Glutamatergic neuron (in vitro differentiated cells): Measurements from ENCODE around the gene CMPK2. TPM values are rescaled to one million over a fixed set of nuclear protein-coding genes. Genes with fewer than 3 reads are reported as not detected.

Experiments used
- DNase-seq: peaks from one replicate; pipeline ENCODE4 v3.0.0; 2022
- H3K27ac Mint-ChIP-seq: one replicate; pipeline ENCODE4 v1.8.0; 2020; ENCODE audit warnings: mild to moderate bottlenecking, mixed read lengths, inconsistent platforms; ENCODE audit not compliant: unreplicated experiment
- H3K27me3 Mint-ChIP-seq: one replicate; pipeline ENCODE4 v1.8.0; 2020; ENCODE audit warnings: mild to moderate bottlenecking, moderate library complexity, mixed read lengths, inconsistent platforms; ENCODE audit not compliant: unreplicated experiment
- H3K36me3 Mint-ChIP-seq: one replicate; pipeline ENCODE4 v1.8.0; 2020; ENCODE audit warnings: mild to moderate bottlenecking, mixed read lengths, inconsistent platforms; ENCODE audit not compliant: unreplicated experiment
- H3K4me1 Mint-ChIP-seq: one replicate; pipeline ENCODE4 v1.8.0; 2020; ENCODE audit warnings: mild to moderate bottlenecking, low read depth, mixed read lengths, inconsistent platforms; ENCODE audit not compliant: unreplicated experiment
- H3K4me3 Mint-ChIP-seq: one replicate; pipeline ENCODE4 v1.8.0; 2020; ENCODE audit warnings: mild to moderate bottlenecking, mixed read lengths, inconsistent platforms; ENCODE audit not compliant: unreplicated experiment
- H3K9me3 Mint-ChIP-seq: one replicate; pipeline ENCODE4 v1.8.0; 2020; ENCODE audit warnings: mild to moderate bottlenecking, moderate library complexity, mixed read lengths, inconsistent platforms; ENCODE audit not compliant: unreplicated experiment
- total RNA-seq: library from RNA; stranded (reverse); fragmentation: NEBNext Ultra II Directional; extraction: Animal tissue kit (Norgen Biotek cat#: 25700); gene quantifications from one replicate; pipeline ENCODE4 v1.2.1, GENCODE V29; 2021; ENCODE audit not compliant: unreplicated experiment
- TF ChIP-seq, protein P1 (sequence below): fragments of 200-600 bp; sonication (generic); IDR thresholded peaks from one replicate; pipeline ENCODE4 v1.5.0; 2021; ENCODE audit not compliant: partially characterized antibody, unreplicated experiment

The CMPK2 gene
- total RNA-seq, 1 donor from 2014 or later: 0.81 TPM

DNA sequence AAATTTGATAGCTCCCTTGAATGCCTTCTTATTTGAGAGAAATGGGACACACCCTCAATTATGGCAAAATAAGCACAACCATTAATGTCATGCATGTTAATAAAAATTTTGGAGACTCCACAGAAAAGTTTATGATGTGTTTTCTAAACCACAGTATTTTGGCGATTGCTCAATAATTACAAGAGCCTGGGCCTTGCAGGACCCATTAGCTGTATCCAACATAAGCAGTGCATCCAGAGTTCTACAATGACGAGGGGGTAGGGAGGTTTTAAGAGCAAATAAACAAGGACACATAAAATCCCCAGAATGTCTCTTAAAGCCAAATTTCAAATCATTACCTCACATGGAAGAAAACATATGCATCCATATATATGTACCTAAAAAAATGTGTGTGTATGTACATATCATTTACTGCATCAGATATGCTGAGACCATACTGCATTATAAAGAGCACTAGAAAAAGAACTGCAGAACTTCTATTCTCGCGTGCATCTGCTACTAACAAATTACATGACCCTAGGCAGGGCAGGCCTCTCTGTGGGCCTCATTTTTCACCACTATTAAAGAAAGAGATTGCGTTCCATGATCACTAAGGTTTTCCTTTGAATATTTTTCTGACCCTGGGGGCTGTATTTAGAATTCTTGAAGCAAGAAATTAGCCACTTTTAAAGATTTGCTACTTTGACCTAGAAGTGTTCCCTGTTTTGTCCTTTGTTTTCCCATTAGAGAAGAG, 38.0 kb downstream of the CMPK2 start:
- Mint-ChIP-seq H3K36me3 (peaks cover 18% of the 10 kb centered on the region), H3K27ac (peak overlapping the region; percentile 78), H3K9me3 (peaks cover 4% of the 10 kb centered on the region), H3K4me3 (peak overlapping the region; percentile 8), H3K4me1 (peaks cover 17% of the 10 kb centered on the region), H3K27me3 (no peaks in the 10 kb centered on the region)
- TF ChIP-seq, protein P1, sequence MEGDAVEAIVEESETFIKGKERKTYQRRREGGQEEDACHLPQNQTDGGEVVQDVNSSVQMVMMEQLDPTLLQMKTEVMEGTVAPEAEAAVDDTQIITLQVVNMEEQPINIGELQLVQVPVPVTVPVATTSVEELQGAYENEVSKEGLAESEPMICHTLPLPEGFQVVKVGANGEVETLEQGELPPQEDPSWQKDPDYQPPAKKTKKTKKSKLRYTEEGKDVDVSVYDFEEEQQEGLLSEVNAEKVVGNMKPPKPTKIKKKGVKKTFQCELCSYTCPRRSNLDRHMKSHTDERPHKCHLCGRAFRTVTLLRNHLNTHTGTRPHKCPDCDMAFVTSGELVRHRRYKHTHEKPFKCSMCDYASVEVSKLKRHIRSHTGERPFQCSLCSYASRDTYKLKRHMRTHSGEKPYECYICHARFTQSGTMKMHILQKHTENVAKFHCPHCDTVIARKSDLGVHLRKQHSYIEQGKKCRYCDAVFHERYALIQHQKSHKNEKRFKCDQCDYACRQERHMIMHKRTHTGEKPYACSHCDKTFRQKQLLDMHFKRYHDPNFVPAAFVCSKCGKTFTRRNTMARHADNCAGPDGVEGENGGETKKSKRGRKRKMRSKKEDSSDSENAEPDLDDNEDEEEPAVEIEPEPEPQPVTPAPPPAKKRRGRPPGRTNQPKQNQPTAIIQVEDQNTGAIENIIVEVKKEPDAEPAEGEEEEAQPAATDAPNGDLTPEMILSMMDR: no peak
- DNase-seq: no peak

DNA sequence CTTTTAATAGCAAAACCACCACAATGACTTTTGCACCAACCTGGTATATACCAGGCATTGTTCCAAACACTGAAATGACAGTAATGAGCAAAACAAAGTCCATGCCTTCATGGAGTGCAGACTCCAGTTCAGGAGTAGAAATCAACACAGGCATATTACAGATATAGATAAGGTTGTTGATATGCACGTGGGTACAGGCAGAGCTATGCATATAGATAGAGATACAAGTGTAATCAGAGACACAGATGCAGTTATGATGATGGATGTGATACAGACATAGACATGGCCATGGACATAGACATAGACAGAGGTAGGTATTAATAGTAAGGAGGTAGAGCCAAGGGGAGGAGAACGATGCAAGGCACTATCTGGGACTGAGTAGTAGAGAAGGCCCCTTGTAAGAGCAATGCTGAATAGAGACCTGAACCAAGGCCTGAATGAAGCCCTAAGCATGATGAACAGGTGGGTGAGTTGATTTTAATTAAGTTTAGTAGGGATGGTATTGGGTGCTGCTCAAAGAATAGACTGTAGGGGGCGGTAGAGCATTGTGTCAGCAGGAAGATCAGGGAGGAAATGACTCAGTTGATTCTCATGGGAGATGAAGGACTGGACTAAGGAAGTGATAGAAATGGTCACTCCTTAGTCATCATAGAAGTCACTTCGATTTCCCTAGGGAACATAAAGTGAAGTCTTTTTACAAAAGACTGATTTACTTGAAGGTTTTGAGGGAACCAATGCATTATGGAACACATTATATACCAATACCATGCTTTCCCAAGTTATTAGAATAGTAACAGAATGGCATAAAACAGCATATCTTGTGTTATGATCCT, 39.4 kb downstream of the CMPK2 start:
- Mint-ChIP-seq H3K27me3 (no peaks in the 10 kb centered on the region), H3K4me3 (no peak overlapping the region), H3K27ac (no peak overlapping the region), H3K4me1 (peaks cover 19% of the 10 kb centered on the region), H3K9me3 (peaks cover 6% of the 10 kb centered on the region), H3K36me3 (peaks cover 14% of the 10 kb centered on the region)
- no peak for DNase-seq
- TF ChIP-seq, protein P1: peak; percentile 74

DNA sequence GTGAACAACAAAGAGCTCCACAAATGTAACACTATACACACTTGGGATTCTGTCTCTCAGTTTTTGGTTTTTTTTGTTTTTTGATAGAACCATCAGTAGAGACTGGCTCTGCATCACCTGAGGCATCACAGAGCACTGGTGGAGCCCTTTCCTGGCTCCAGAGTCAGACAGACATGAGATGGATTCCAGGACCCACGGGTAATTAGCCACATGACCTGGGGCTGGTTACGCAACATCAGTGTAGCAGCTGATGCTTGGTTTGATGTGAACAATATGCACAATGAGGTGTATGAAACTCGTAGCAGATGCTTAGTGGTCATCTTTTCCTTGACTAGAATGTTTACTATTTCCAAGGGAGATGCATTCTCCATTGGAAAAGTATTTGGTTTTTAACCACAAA, 40.7 kb downstream of the CMPK2 start:
- H3K27ac Mint-ChIP-seq: no peak overlapping the region
- TF ChIP-seq, protein P1: no peak
- no peak for DNase-seq
- peaks cover under 1% of the 10 kb centered on the region for H3K36me3 Mint-ChIP-seq
- no peak overlapping the region for H3K4me3 Mint-ChIP-seq
- no peaks in the 10 kb centered on the region for H3K27me3 Mint-ChIP-seq
- peaks cover 10% of the 10 kb centered on the region for H3K9me3 Mint-ChIP-seq
- H3K4me1 Mint-ChIP-seq: peaks cover 28% of the 10 kb centered on the region

DNA sequence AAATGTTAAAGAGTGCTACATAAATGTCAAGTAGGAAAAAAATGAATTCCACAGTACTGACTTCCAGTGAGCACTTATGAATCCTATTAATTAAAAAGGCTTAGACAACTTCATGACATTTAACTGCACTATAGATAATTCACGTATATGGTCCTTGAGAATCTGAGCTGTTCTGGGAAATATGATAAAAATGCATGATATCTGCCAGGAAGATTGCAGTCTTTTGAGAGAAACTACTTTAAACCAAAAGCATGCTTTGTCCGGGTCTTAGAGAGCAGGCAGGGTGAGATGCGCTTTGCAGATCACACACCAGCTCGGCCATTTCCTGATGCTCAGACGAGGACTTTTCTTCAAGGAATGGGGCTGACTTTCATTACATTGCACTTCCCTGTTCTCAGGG, 42.6 kb downstream of the CMPK2 start:
- Mint-ChIP-seq H3K4me3 (no peak overlapping the region), H3K4me1 (peaks cover 31% of the 10 kb centered on the region), H3K27ac (no peak overlapping the region), H3K36me3 (no peaks in the 10 kb centered on the region), H3K27me3 (no peaks in the 10 kb centered on the region), H3K9me3 (peaks cover 13% of the 10 kb centered on the region)
- no peak for DNase-seq
- TF ChIP-seq, protein P1: no peak

DNA sequence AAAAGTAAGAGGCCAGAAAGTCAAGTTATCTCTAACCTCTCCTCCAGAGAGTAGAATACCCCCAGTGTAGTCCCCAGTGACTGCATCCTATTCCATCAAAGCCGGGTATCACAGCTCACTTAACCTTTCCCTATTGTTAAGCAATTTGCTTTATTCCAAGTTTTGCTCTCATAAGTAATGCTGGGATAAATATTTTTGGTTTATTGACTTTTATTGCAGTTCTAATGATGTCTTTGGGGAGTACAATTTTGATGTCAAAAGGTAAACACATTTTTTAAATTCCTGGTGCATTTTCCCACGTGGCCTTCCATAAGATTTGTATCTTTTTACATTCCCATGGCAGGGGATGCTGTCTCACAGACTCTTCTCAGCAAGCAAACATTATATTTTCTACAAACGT, 43.3 kb downstream of the CMPK2 start:
- DNase-seq: no peak
- H3K36me3 Mint-ChIP-seq: no peaks in the 10 kb centered on the region
- H3K4me1 Mint-ChIP-seq: peaks cover 25% of the 10 kb centered on the region
- TF ChIP-seq, protein P1: no peak
- no peak overlapping the region for H3K4me3 Mint-ChIP-seq
- H3K27me3 Mint-ChIP-seq: no peaks in the 10 kb centered on the region
- peaks cover 13% of the 10 kb centered on the region for H3K9me3 Mint-ChIP-seq
- H3K27ac Mint-ChIP-seq: no peak overlapping the region
